HG03175 (cell line): ENCODE results near the gene ACP4.
"Not testable (repeated sequence)": the region's sequence is repeated elsewhere in the genome, so short reads cannot be mapped to it uniquely, and the experiment has no call there.

Experiments used
- ATAC-seq: cut with Tn5 transposase; IDR thresholded peaks from one replicate; pipeline ENCODE4 v1.9.1; 2021; ENCODE audit warnings: mild to moderate bottlenecking, moderate library complexity; ENCODE audit not compliant: unreplicated experiment

Gene ACP4

GRCh38 chr19:50776131-50776530 lies 14.1 kb upstream of the ACP4 start:
- no peak for ATAC-seq

- no peak for ATAC-seq
Measured at GRCh38 chr19:50777261-50777660, 13.0 kb upstream of the ACP4 start.

- ATAC-seq, result no peak
Measured at GRCh38 chr19:50777830-50778303, 12.3 kb upstream of the ACP4 start.

GRCh38 chr19:50778906-50779430 lies 11.2 kb upstream of the ACP4 start:
- no peak for ATAC-seq

- no peak for ATAC-seq
Measured at GRCh38 chr19:50779504-50780457, 10.4 kb upstream of the ACP4 start.

- ATAC-seq, result no peak
Measured at GRCh38 chr19:50780753-50781435, 9.3 kb upstream of the ACP4 start.

GRCh38 chr19:50783848-50784152 lies 6.4 kb upstream of the ACP4 start:
- not testable (repeated sequence) for ATAC-seq

GRCh38 chr19:50784710-50785109 lies 5.5 kb upstream of the ACP4 start:
- no peak for ATAC-seq

GRCh38 chr19:50785329-50785728 lies 4.9 kb upstream of the ACP4 start:
- ATAC-seq, result no peak

- ATAC-seq, result no peak
Measured at GRCh38 chr19:50790922-50791467, 780 bp downstream of the ACP4 start.

- ATAC-seq, result no peak
Measured at GRCh38 chr19:50791594-50792271, 1.5 kb downstream of the ACP4 start.

- ATAC-seq, result no peak
Measured at GRCh38 chr19:50792272-50793250, 2.3 kb downstream of the ACP4 start.

GRCh38 chr19:50793558-50794065 lies 3.4 kb downstream of the ACP4 start:
- no peak for ATAC-seq

- ATAC-seq, result no peak
Measured at GRCh38 chr19:50794074-50794875, 4.1 kb downstream of the ACP4 start.

GRCh38 chr19:50794876-50795663 lies 4.9 kb downstream of the ACP4 start:
- ATAC-seq, result no peak

- no peak for ATAC-seq
Measured at GRCh38 chr19:50795664-50796073, 5.5 kb downstream of the ACP4 start.

GRCh38 chr19:50796128-50796633 lies 6.0 kb downstream of the ACP4 start:
- no peak for ATAC-seq
